GM12878 (cell line): ENCODE data around the gene RALBP1. TPM values are rescaled to one million over a fixed set of nuclear protein-coding genes. Genes with fewer than 3 reads are reported as not detected.

ENCODE experiments used
- ATAC-seq: fragments of 200-7000 bp; cut with Tn5 transposase; 3 replicates; pipeline ENCODE4 v1.9.1; 2020; ENCODE audit warnings: mild to moderate bottlenecking, moderate library complexity
- BruUV-seq: library from RNA; stranded (reverse); fragments of 400-500 nt; replicated peaks from 2 replicates; lab custom pipeline; 2021; lab: Mats Ljungman, UMichigan
- CTCF ChIA-PET: fragments of 300-600 bp; sonication (Branson Sonifier 250); formaldehyde crosslinking; extraction: SDS; loops from one replicate; lab custom pipeline; 2021; ENCODE audit warnings: inconsistent platforms; lab: Yijun Ruan, JAX
- POLR2A ChIA-PET: fragments of 350-600 bp; formaldehyde crosslinking; extraction: SDS; loops from one replicate; lab custom pipeline; 2021; ENCODE audit warnings: inconsistent platforms; lab: Charles Lee
- RAD21 ChIA-PET: fragments of 300-600 bp; sonication (Branson Sonifier 250); formaldehyde crosslinking; loops from one replicate; lab custom pipeline; 2023; ENCODE audit warnings: antibody characterized with exemption; ENCODE audit not compliant: unreplicated experiment; lab: Charles Lee
- SMC1A ChIA-PET: fragments of 300-600 bp; sonication (Branson Sonifier 250); formaldehyde crosslinking; loops from one replicate; lab custom pipeline; 2023; ENCODE audit not compliant: unreplicated experiment, uncharacterized antibody; lab: Charles Lee
- DNase-seq: peaks from one replicate; pipeline ENCODE4 v3.0.0-alpha.2; 2011; ENCODE audit warnings: low read depth, low spot score
- FAIRE-seq: peaks from 3 replicates; lab custom pipeline; 2011; peaks lifted over from hg19 to GRCh38; lab: Jason Lieb, UNC
- H2AFZ ChIP-seq: 2 replicates; pipeline ENCODE4 v1.6.0; 2011; ENCODE audit warnings: low read depth, low read length, control low read depth; ENCODE audit not compliant: control insufficient read depth
- H3K27ac ChIP-seq: 2 replicates; pipeline ENCODE4 v1.5.1; 2011; ENCODE audit warnings: control low read depth; ENCODE audit not compliant: control insufficient read depth, insufficient read depth
- H3K27me3 ChIP-seq, 2 experiments: replicated peaks in 1 of 2; 2 replicates each; pipeline versions ENCODE4 v1.6.0 to v1.6.1; 2011; ENCODE audit warnings: low read length in 1 of 2; ENCODE audit not compliant: control insufficient read depth in 2 of 2, insufficient read depth in 2 of 2
- H3K36me3 ChIP-seq, 2 experiments: 2 replicates each; pipeline ENCODE4 v1.5.1; 2011; ENCODE audit warnings: low read length in 1 of 2; ENCODE audit not compliant: control insufficient read depth in 2 of 2, insufficient read depth in 2 of 2
- H3K4me1 ChIP-seq: 2 replicates; pipeline ENCODE4 v1.6.1; 2011; ENCODE audit warnings: mild to moderate bottlenecking, low read length, moderate library complexity, mixed read lengths; ENCODE audit not compliant: control insufficient read depth, insufficient read depth
- H3K4me2 ChIP-seq: 2 replicates; pipeline ENCODE4 v1.6.0; 2011; ENCODE audit warnings: control low read depth; ENCODE audit not compliant: control insufficient read depth, insufficient read depth
- H3K4me3 ChIP-seq: fragments of 200-600 bp; sonication (generic); 2 replicates; pipeline ENCODE4 v1.5.1; 2016
- H3K79me2 ChIP-seq: 2 replicates; pipeline ENCODE4 v1.6.0; 2011; ENCODE audit warnings: low read length; ENCODE audit not compliant: control insufficient read depth, insufficient read depth
- H3K9ac ChIP-seq: 2 replicates; pipeline ENCODE4 v1.8.0; 2011; ENCODE audit warnings: low read length, control low read depth, mixed read lengths; ENCODE audit not compliant: control insufficient read depth, insufficient read depth
- H3K9me3 ChIP-seq: replicated peaks from 3 replicates; pipeline ENCODE4 v1.5.1; 2011; ENCODE audit warnings: mild to moderate bottlenecking, low read length; ENCODE audit not compliant: control insufficient read depth, insufficient read depth
- H4K20me1 ChIP-seq: 2 replicates; pipeline ENCODE4 v1.6.0; 2011; ENCODE audit not compliant: control insufficient read depth, insufficient read depth
- BCLAF1 ChIP-seq: fragments of 450-650 bp; IDR thresholded peaks from 2 replicates; pipeline ENCODE4 v1.6.1; 2017; ENCODE audit warnings: antibody characterized with exemption, mild to moderate bottlenecking, moderate library complexity
- CBFB ChIP-seq: IDR thresholded peaks from 2 replicates; pipeline ENCODE4 v1.6.1; 2016; ENCODE audit warnings: antibody characterized with exemption, low read depth
- CREM ChIP-seq: IDR thresholded peaks from 2 replicates; pipeline ENCODE4 v1.6.1; 2014; ENCODE audit warnings: antibody characterized with exemption, low read depth
- ESRRA ChIP-seq: IDR thresholded peaks from 2 replicates; pipeline ENCODE4 v1.6.1; 2012; ENCODE audit warnings: mild to moderate bottlenecking, low read length, improper control_type of control experiment
- ETV6 ChIP-seq, 2 experiments: fragments of 450-650 bp in 1 of 2; IDR thresholded peaks in 1 of 2; conservative IDR thresholded peaks in 1 of 2; 2 replicates each; pipeline ENCODE4 v1.6.1; 2014; ENCODE audit warnings: antibody characterized with exemption in 1 of 2, borderline replicate concordance in 1 of 2, low read depth in 1 of 2, mild to moderate bottlenecking in 1 of 2, moderate library complexity in 1 of 2
- FOS ChIP-seq: IDR thresholded peaks from 3 replicates; pipeline ENCODE4 v1.6.1; 2011; ENCODE audit warnings: borderline replicate concordance; ENCODE audit not compliant: insufficient read length; ENCODE audit errors: extremely low read depth
- HSF1 ChIP-seq: fragments of 150-350 bp; IDR thresholded peaks from 2 replicates; pipeline ENCODE4 v1.6.1; 2014; ENCODE audit warnings: mild to moderate bottlenecking, low read depth, low read length
- MEF2B ChIP-seq: fragments of 450-650 bp; IDR thresholded peaks from 2 replicates; pipeline ENCODE4 v1.6.1; 2018; ENCODE audit warnings: mild to moderate bottlenecking, moderate library complexity; ENCODE audit not compliant: partially characterized antibody, poor library complexity, severe bottlenecking
- NFIC ChIP-seq: IDR thresholded peaks from 2 replicates; pipeline ENCODE4 v1.6.1; 2012; ENCODE audit warnings: low read depth, mild to moderate bottlenecking, inconsistent platforms, low read length, moderate library complexity
- PBX3 ChIP-seq: IDR thresholded peaks from 2 replicates; pipeline ENCODE4 v1.6.1; 2011; ENCODE audit warnings: mild to moderate bottlenecking, low read depth, low read length, moderate library complexity; ENCODE audit not compliant: insufficient replicate concordance
- PML ChIP-seq: IDR thresholded peaks from 2 replicates; pipeline ENCODE4 v1.6.1; 2012; ENCODE audit warnings: low read length, inconsistent platforms
- POLR2A ChIP-seq: IDR thresholded peaks from 2 replicates; pipeline ENCODE4 v1.6.1; 2011; ENCODE audit warnings: low read depth, mild to moderate bottlenecking, low read length
- POLR2AphosphoS5 ChIP-seq: IDR thresholded peaks from 2 replicates; pipeline ENCODE4 v1.6.1; 2011; ENCODE audit warnings: mild to moderate bottlenecking, low read length, inconsistent platforms
- PRDM15 ChIP-seq: fragments of 450-650 bp; formaldehyde crosslinking; IDR thresholded peaks from 2 replicates; pipeline ENCODE4 v1.4.0; 2020; ENCODE audit warnings: mild to moderate bottlenecking, moderate library complexity
- SREBF2 ChIP-seq: IDR thresholded peaks from 2 replicates; pipeline ENCODE4 v1.6.1; 2012; ENCODE audit warnings: mild to moderate bottlenecking, low read length
- YY1 ChIP-seq: IDR thresholded peaks from 2 replicates; pipeline ENCODE4 v1.6.1; 2011; ENCODE audit warnings: low read depth, mild to moderate bottlenecking, low read length
- ZNF207 ChIP-seq: fragments of 450-650 bp; IDR thresholded peaks from 2 replicates; pipeline ENCODE4 v1.6.1; 2014; ENCODE audit warnings: antibody characterized with exemption, mild to moderate bottlenecking, borderline replicate concordance
- WGBS: methylation state at CpG from one replicate; pipeline ENCODE4 v1.1.6; 2016; ENCODE audit warnings: low lambda C conversion rate; ENCODE audit not compliant: insufficient replicate concordance, insufficient coverage; ENCODE audit errors: missing lambda C conversion rate; 5-methylcytosine and 5-hydroxymethylcytosine counted together
- in situ Hi-C: fragments of 300-500 bp; cut with MboI; formaldehyde crosslinking; loops from 9 replicates; pipeline ENCODE4 v1.14.3; 2018; ENCODE audit warnings: mixed read lengths
- intact Hi-C: fragments of 100-400 bp; cut with micrococcal nuclease; formaldehyde crosslinking; loops from one replicate; pipeline ENCODE4 v1.14.2; 2022; ENCODE audit not compliant: unreplicated experiment
- polyA plus RNA-seq, 11 experiments: library from polyadenylated mRNA; depleted of rRNA in 4 of 11; unstranded in 6 of 11; stranded (reverse) in 5 of 11; fragments of >200 nt; fragmentation: Nextera tagmentation in 4 of 11; fragmentation: Illumina TruSeq in 1 of 11; extraction: Ambion mirVana in 4 of 11; extraction: Trizol in 1 of 11; gene quantifications; 1 replicate in 1 of 11; 2 replicates in 10 of 11; pipeline versions ENCODE4 v1.2.1 to v1.2.3, GENCODE V29; 2011 to 2016; ENCODE audit warnings: inconsistent platforms in 2 of 11, missing spikeins in 2 of 11, low read depth in 1 of 11
- total RNA-seq, 4 experiments: library from RNA; depleted of rRNA in 3 of 4; stranded (reverse); fragments of >200 nt in 3 of 4; fragmentation: Illumina TruSeq in 1 of 4; extraction: Trizol in 1 of 4; gene quantifications; 2 replicates each; pipeline versions ENCODE4 v1.2.1 to v1.2.3, GENCODE V29; 2013 to 2021

The RALBP1 gene
- total and polyA plus RNA-seq, 10 of the 15 experiments (the other 5 are each of a cell fraction or from before 2014, with no cell fraction given) = 11.2 to 46.9 (median 41.8) TPM

- intact Hi-C loops = no loop called here
- no peaks in the 10 kb centered on the region for H3K27me3 ChIP-seq
- no peak overlapping the region for H3K4me2 ChIP-seq
- POLR2A ChIA-PET = no interaction called here
- H3K9ac ChIP-seq = no peak overlapping the region
- no peaks in the 10 kb centered on the region for H3K9me3 ChIP-seq
- in situ Hi-C loops = no loop called here
- H3K79me2 ChIP-seq = no peaks in the 10 kb centered on the region
- peaks cover 0 to 3% of the 10 kb centered on the region in 2 experiments; a peak in 3 of 4 replicates for H3K36me3 ChIP-seq
- no peaks in the 10 kb centered on the region for H4K20me1 ChIP-seq
- H3K4me3 ChIP-seq = no peak overlapping the region
- H2AFZ ChIP-seq = no peak overlapping the region
- DNase-seq (no peak), FAIRE-seq (no peak), ATAC-seq (no peak)
- H3K27ac ChIP-seq = no peak overlapping the region
- WGBS = 68% methylated on average over 5 of the region's 5 CpGs
- CTCF ChIA-PET = interaction anchor here (1.2 kb wide), 1 partner anchor 28 kb away, joined by 4 read pairs; no protein-coding TSS in a partner anchor
- BruUV-seq = no TSS peak
- no peaks in the 10 kb centered on the region for H3K4me1 ChIP-seq
- SMC1A ChIA-PET = no interaction called here
- RAD21 ChIA-PET = no interaction called here
- no peak for TF ChIP-seq MEF2B
- TF ChIP-seq POLR2AphosphoS5 = no peak
- TF ChIP-seq HSF1 = no peak
- TF ChIP-seq ZNF207 = no peak
- no peak for TF ChIP-seq PRDM15 (CRISPR knock-in tag)
- no peak for TF ChIP-seq POLR2A
- no peak for TF ChIP-seq PML
- no peak for TF ChIP-seq FOS
- no peak for TF ChIP-seq CREM
- TF ChIP-seq ETV6 (conservative IDR thresholded peaks at IDR 0.05 in 1 of 2, IDR thresholded peaks at IDR 0.05 in 1 of 2; ENCODE audit: borderline replicate concordance in 1 of 2, low read depth in 1 of 2) = no peak
- no peak for TF ChIP-seq ESRRA
- no peak for TF ChIP-seq YY1
- no peak for TF ChIP-seq PBX3
- TF ChIP-seq NFIC = no peak
- TF ChIP-seq SREBF2 = no peak
- no peak for TF ChIP-seq BCLAF1
- no peak for TF ChIP-seq CBFB
These were observed 69.7 kb downstream of the RALBP1 start for GRCh38 chr18:9545029-9545428.
